ENCODE measurements around the gene LRRN3.

Gene LRRN3

DNA sequence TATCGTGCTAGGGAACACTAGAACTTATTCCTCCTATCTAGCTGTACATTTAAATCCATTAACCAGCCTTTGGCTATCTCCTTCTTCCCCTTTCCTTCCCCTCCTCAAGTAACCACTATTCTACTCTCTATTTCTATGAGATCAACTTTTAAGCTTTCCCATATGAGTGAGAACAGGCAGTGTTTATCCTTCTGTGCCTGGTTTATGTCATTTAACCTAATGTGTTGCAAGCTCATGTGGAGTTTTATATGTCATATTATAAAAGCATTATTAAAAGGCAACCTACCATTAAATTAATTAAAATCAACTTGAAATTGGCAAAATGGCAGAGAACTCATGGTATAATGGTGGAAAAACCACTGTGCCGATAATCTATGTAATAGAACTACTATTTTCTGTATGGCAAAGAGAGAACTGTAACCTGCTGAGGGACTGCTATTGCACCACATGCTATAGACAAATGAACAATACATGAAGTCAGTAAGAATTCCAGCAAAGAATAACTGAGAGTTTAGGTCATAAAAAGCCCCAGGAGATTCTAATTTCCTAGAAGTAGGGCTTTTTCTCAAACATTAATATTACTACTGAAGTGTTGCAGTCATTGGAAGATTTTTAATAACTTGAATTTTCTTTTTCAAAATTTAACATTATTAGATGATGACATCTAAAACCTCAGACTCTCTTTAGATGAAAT, 81.8 kb downstream of the LRRN3 start:
- no peak for DNase-seq

DNA sequence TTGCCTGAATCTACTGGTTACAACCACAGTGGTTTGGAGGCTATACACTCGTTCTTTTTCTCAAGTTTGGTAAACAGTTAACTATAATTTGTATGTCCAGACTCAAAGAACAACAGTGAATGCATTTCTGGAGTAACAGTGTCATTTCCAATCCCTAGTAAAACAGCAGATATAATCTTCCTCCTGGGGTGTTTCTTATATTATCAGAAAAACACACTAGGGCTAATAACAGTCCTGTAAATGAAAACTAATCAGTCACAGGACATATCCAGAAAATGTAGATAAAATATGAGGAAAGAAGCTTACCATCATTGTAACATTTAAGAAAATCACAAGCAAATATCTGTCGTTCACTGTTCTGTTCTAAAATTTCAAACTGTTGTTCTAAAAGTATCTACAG, 82.6 kb downstream of the LRRN3 start:
- no peak for DNase-seq

DNA sequence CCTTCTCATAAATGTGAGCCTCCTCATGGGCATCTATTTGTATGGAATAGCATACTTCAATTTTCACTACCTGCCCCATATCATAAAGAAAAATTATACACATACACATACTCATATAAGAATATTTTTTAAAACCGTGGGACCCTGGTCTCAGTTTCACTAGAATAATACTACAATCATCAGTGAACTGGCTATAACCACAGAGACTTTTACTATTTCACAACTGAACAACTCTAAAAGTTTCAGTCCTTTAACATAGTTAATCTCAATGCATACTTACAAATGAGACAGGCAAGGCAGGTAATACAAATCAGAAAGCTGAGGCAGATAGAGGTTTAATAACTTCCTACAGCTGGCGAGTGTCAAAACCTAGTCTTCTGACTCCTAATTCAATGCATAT, 83.1 kb downstream of the LRRN3 start:
- DNase-seq: no peak

DNA sequence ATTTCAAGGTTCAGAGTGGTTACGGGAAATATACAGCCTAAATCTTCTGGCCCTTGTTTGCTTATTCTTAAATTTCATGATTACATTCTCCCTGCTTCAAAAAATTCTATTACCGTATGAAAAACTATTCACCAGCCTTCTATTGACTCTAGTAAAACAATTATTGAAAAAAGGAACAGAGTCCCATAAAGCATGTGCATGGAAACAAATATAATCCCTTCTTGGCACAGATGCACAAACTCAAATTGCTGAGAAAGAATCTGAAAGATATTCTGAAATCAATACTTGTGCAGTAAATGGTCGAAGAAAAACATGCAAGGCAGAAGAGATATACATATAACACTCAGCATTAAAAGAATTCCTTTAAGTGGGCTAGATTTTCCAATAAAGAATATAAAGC, 83.6 kb downstream of the LRRN3 start:
- DNase-seq: no peak
